Effector memory CD8-positive, alpha-beta T cell (primary cell): Measurements from ENCODE around the gene NLRC3.

Source experiments
- ATAC-seq: fragments of 150-1000 bp; cut with Tn5 transposase; replicated peaks from 2 replicates; pipeline ENCODE4 v1.10.0; 2021; ENCODE audit warnings: mild to moderate bottlenecking, moderate library complexity
- DNase-seq, 3 experiments: peaks; one replicate each; pipeline ENCODE4 v3.0.0; 2021
- H3K27ac Mint-ChIP-seq, 2 donors: one replicate each; pipeline ENCODE4 v1.8.0; 2022; ENCODE audit warnings: mild to moderate bottlenecking in 2 of 2, mixed read lengths in 2 of 2, moderate library complexity in 2 of 2
- H3K27me3 Mint-ChIP-seq, 2 donors: one replicate each; pipeline ENCODE4 v1.8.0; 2022; ENCODE audit warnings: mixed read lengths in 2 of 2
- H3K36me3 Mint-ChIP-seq: one replicate; pipeline ENCODE4 v1.8.0; 2022; ENCODE audit warnings: mild to moderate bottlenecking, moderate library complexity, mixed read lengths; ENCODE audit not compliant: insufficient read depth
- H3K4me1 Mint-ChIP-seq, 2 donors: one replicate each; pipeline ENCODE4 v1.8.0; 2022; ENCODE audit warnings: low read depth in 2 of 2, mixed read lengths in 2 of 2
- H3K4me3 Mint-ChIP-seq, 2 donors: one replicate each; pipeline ENCODE4 v1.8.0; 2022; ENCODE audit warnings: mild to moderate bottlenecking in 2 of 2, mixed read lengths in 2 of 2, moderate library complexity in 2 of 2
- H3K9me3 Mint-ChIP-seq, 2 donors: one replicate each; pipeline ENCODE4 v1.8.0; 2022; ENCODE audit warnings: mixed read lengths in 2 of 2

Gene NLRC3

DNA sequence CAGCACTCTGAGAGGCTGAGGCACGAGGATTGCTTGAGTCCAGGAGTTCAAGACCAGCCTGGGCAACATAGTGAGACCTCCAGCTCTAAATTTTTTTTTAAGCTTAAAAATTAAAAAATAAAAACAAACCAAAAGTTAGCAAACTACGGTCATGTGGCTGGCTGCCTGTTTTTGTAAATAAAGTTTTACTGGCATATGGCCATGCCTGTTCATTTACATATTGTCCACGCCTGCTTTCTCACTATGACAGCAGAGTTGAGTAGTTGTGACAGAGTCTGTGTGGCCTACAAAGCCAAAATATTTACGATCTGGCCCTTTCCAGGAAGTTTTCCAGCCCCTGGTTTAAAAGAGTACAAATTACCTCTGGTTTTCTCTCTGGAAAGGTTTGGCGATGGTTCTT is 30.9 kb upstream of the NLRC3 start:
- ATAC-seq (no peak), DNase-seq (no peak)
- Mint-ChIP-seq H3K27ac (no peak overlapping the region), H3K4me3 (no peak overlapping the region), H3K4me1 (peaks cover 19 to 29% of the 10 kb centered on the region in 2 donors), H3K27me3 (no peaks in the 10 kb centered on the region), H3K36me3 (peaks cover 21% of the 10 kb centered on the region), H3K9me3 (no peaks in the 10 kb centered on the region)

GRCh38 chr16:3607634-3608033 is 30.4 kb upstream of the NLRC3 start:
- Mint-ChIP-seq H3K27ac (no peak overlapping the region), H3K4me1 (peaks cover 17 to 24% of the 10 kb centered on the region in 2 donors), H3K36me3 (peaks cover 19% of the 10 kb centered on the region), H3K4me3 (no peak overlapping the region), H3K27me3 (no peaks in the 10 kb centered on the region), H3K9me3 (no peaks in the 10 kb centered on the region)
- no peak for DNase-seq
- no peak for ATAC-seq

GRCh38 chr16:3607161-3607560 is 30.0 kb upstream of the NLRC3 start:
- Mint-ChIP-seq H3K36me3 (peaks cover 17% of the 10 kb centered on the region), H3K4me1 (peaks cover 16 to 22% of the 10 kb centered on the region in 2 donors), H3K4me3 (no peak overlapping the region), H3K9me3 (no peaks in the 10 kb centered on the region), H3K27ac (no peak overlapping the region), H3K27me3 (no peaks in the 10 kb centered on the region)
- DNase-seq (no peak), ATAC-seq (no peak)

GRCh38 chr16:3606441-3606840 is 29.2 kb upstream of the NLRC3 start:
- no peak overlapping the region for H3K27ac Mint-ChIP-seq
- no peak for DNase-seq
- H3K4me1 Mint-ChIP-seq: peaks cover 12 to 15% of the 10 kb centered on the region in 2 donors

DNA sequence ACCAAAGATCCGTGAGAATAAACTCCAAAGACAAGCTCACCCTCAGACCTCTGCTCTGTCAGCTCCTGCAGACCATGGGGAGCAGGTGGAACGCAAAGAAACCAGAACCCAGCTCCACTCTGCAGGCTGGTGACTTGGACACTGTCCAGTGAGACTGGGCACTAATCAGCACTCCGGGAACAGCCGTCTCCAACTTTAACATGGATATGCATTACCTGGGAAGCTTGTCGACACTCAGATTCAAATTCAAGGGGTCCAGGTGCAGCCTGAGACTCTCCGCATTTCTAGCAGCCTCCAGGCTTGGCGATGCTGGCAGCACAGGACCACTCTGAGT is 25.1 kb upstream of the NLRC3 start:
- H3K27ac Mint-ChIP-seq: no peak overlapping the region

More at GRCh38 chr16:3606441-3606840, 29.2 kb upstream of the NLRC3 start:
- peaks cover 11% of the 10 kb centered on the region for H3K36me3 Mint-ChIP-seq
- H3K27me3 Mint-ChIP-seq: no peaks in the 10 kb centered on the region
- no peaks in the 10 kb centered on the region for H3K9me3 Mint-ChIP-seq
- no peak for ATAC-seq
- H3K4me3 Mint-ChIP-seq: no peak overlapping the region

GRCh38 chr16:3601614-3602319 is 24.6 kb upstream of the NLRC3 start:
- no peak overlapping the region for H3K27ac Mint-ChIP-seq
- H3K27me3 Mint-ChIP-seq: no peaks in the 10 kb centered on the region

More for the DNA sequence above, 25.1 kb upstream of the NLRC3 start:
- Mint-ChIP-seq H3K36me3 (peaks cover 9% of the 10 kb centered on the region), H3K9me3 (no peaks in the 10 kb centered on the region), H3K27me3 (no peaks in the 10 kb centered on the region), H3K4me1 (peaks cover 4 to 5% of the 10 kb centered on the region in 2 donors), H3K4me3 (no peak overlapping the region)
- DNase-seq (no peak), ATAC-seq (no peak)

DNA sequence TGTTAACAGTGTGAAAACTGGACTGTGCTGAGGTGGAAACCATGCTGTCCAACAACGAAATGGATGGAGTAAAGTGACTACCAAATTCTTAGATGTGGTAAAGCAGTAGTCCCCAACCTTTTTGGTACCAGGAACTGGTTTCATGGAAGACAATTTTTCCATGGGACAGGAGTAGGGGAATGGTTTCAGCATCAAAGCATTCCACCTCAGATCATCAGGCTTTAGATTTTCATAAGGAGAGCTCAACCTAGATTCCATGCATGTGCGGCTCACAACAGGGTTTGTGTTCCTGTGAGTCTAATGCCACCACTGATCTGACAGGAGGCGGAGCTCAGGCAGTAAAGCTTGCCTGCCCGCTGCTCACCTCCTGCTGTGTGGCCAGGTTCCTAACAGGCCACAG is 22.7 kb upstream of the NLRC3 start:
- ATAC-seq: no peak
- Mint-ChIP-seq H3K36me3 (no peaks in the 10 kb centered on the region), H3K9me3 (no peaks in the 10 kb centered on the region), H3K27me3 (no peaks in the 10 kb centered on the region), H3K4me1 (peaks cover 2 to 3% of the 10 kb centered on the region in 2 donors), H3K27ac (no peak overlapping the region), H3K4me3 (no peak overlapping the region)
- no peak for DNase-seq

More at GRCh38 chr16:3601614-3602319, 24.6 kb upstream of the NLRC3 start:
- Mint-ChIP-seq H3K9me3 (no peaks in the 10 kb centered on the region), H3K4me1 (peaks cover 3 to 4% of the 10 kb centered on the region in 2 donors), H3K36me3 (peaks cover 9% of the 10 kb centered on the region), H3K4me3 (no peak overlapping the region)
- ATAC-seq (no peak), DNase-seq (no peak)

DNA sequence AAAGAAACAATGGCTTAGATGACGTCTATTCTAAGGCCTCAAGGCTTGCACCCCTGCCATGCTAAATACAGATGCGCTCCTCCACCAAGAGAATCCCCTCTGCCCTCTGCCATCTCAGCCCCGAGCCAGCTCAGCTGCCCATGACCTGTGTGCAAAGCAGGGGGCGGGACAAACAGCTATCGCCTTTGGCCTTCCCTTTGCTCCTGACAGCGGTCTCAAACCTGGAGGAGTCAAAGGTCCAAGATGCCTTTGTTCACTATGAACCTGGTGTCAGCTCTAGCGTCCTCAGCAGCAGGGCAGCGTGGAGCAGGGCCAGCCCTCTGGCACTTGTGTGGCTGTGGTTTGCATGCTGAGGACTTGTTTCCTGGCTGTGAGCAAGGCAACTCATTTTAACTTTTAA is 21.9 kb upstream of the NLRC3 start:
- H3K9me3 Mint-ChIP-seq: no peaks in the 10 kb centered on the region
- no peak overlapping the region for H3K27ac Mint-ChIP-seq
- no peaks in the 10 kb centered on the region for H3K36me3 Mint-ChIP-seq
- peaks cover 2 to 3% of the 10 kb centered on the region in 2 donors for H3K4me1 Mint-ChIP-seq
- no peaks in the 10 kb centered on the region for H3K27me3 Mint-ChIP-seq
- ATAC-seq (no peak), DNase-seq (no peak)
- no peak overlapping the region for H3K4me3 Mint-ChIP-seq

GRCh38 chr16:3598236-3598635 is 21.0 kb upstream of the NLRC3 start:
- DNase-seq (no peak), ATAC-seq (no peak)
- Mint-ChIP-seq H3K4me1 (peaks cover 2 to 3% of the 10 kb centered on the region in 2 donors), H3K27ac (peak overlapping the region in 1 of 2 donors; percentile 71), H3K9me3 (no peaks in the 10 kb centered on the region), H3K36me3 (no peaks in the 10 kb centered on the region), H3K27me3 (no peaks in the 10 kb centered on the region), H3K4me3 (no peak overlapping the region)

GRCh38 chr16:3597676-3598075 is 20.5 kb upstream of the NLRC3 start:
- Mint-ChIP-seq H3K4me1 (peaks cover 2 to 3% of the 10 kb centered on the region in 2 donors), H3K9me3 (no peaks in the 10 kb centered on the region), H3K27me3 (no peaks in the 10 kb centered on the region), H3K27ac (peak overlapping the region in 1 of 2 donors; percentile 71), H3K4me3 (no peak overlapping the region), H3K36me3 (no peaks in the 10 kb centered on the region)
- ATAC-seq (no peak), DNase-seq (no peak)

DNA sequence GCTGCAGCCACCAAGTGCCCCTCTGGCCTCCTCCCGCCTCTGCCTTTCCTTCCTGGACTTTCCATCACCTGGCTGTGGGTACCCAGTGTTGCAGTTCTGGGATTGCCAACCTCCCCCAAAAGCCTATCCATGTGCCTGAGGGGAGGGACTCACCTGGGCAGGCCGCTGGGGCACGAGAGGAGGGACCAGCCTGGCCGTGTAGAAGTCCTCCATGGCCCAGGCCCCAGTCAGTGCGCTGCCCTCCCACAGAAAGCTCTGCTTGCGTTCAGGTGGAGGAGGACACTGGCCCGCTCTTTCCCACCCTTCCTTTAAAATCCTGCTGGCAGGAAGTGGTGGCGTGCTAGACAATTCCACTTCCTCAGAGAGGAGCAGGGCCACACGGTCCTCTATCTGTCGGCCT is 20.0 kb upstream of the NLRC3 start:
- H3K4me1 Mint-ChIP-seq: peaks cover 2 to 3% of the 10 kb centered on the region in 2 donors
- no peaks in the 10 kb centered on the region for H3K36me3 Mint-ChIP-seq
- H3K4me3 Mint-ChIP-seq: no peak overlapping the region
- no peaks in the 10 kb centered on the region for H3K27me3 Mint-ChIP-seq
- no peak overlapping the region for H3K27ac Mint-ChIP-seq
- ATAC-seq: no peak
- H3K9me3 Mint-ChIP-seq: no peaks in the 10 kb centered on the region
- no peak for DNase-seq

- Mint-ChIP-seq H3K9me3 (no peaks in the 10 kb centered on the region), H3K4me1 (peaks cover under 1 to 4% of the 10 kb centered on the region in 2 donors), H3K4me3 (no peak overlapping the region), H3K36me3 (no peaks in the 10 kb centered on the region), H3K27ac (no peak overlapping the region), H3K27me3 (no peaks in the 10 kb centered on the region)
- no peak for DNase-seq
- ATAC-seq: no peak
Observed at GRCh38 chr16:3596101-3596861, 19.1 kb upstream of the NLRC3 start.

- Mint-ChIP-seq H3K27ac (no peak overlapping the region), H3K4me3 (no peak overlapping the region), H3K4me1 (peaks cover 5 to 8% of the 10 kb centered on the region in 2 donors), H3K36me3 (peaks cover 2% of the 10 kb centered on the region), H3K9me3 (no peaks in the 10 kb centered on the region), H3K27me3 (no peaks in the 10 kb centered on the region)
- no peak for ATAC-seq
- no peak for DNase-seq
Observed at GRCh38 chr16:3595521-3596021, 18.4 kb upstream of the NLRC3 start.

- Mint-ChIP-seq H3K36me3 (peaks cover 2% of the 10 kb centered on the region), H3K27me3 (no peaks in the 10 kb centered on the region), H3K4me3 (no peak overlapping the region), H3K9me3 (no peaks in the 10 kb centered on the region), H3K4me1 (peaks cover 5 to 8% of the 10 kb centered on the region in 2 donors), H3K27ac (no peak overlapping the region)
- DNase-seq: no peak
- no peak for ATAC-seq
Observed at GRCh38 chr16:3595110-3595486, 17.9 kb upstream of the NLRC3 start.
